Neural cell (in vitro differentiated cells): ENCODE results near the gene FBXO34. TPM values are rescaled to one million over a fixed set of nuclear protein-coding genes. Genes with fewer than 3 reads are reported as not detected.

Experiments
- H2AFZ ChIP-seq: fragments of 200-600, 300-800 bp; sonication (generic), shearing (Covaris generic); 2 replicates; pipeline ENCODE4 v1.6.0; 2014; ENCODE audit warnings: low read depth, mild to moderate bottlenecking, antibody characterized with exemption, low read length, moderate library complexity
- H3F3A ChIP-seq: fragments of 200-600 bp; shearing (Covaris generic); 2 replicates; pipeline ENCODE4 v1.6.1; 2016; ENCODE audit warnings: mild to moderate bottlenecking, moderate library complexity, mixed read lengths, antibody characterized with exemption, low read length; ENCODE audit not compliant: insufficient read depth, poor library complexity, severe bottlenecking
- H3K27ac ChIP-seq: fragments of 200-600, 300-800 bp; sonication (generic), shearing (Covaris generic); 2 replicates; pipeline ENCODE4 v1.5.1; 2014; ENCODE audit warnings: mild to moderate bottlenecking, low read length, moderate library complexity
- H3K27me3 ChIP-seq: fragments of 300-800, 200-600 bp; sonication (generic), shearing (Covaris generic); 2 replicates; pipeline ENCODE4 v1.6.0; 2014; ENCODE audit warnings: mild to moderate bottlenecking, low read depth, low read length, moderate library complexity; ENCODE audit not compliant: insufficient read depth
- H3K36me3 ChIP-seq: fragments of 300-800, 200-600 bp; sonication (generic), shearing (Covaris generic); 2 replicates; pipeline ENCODE4 v1.5.1; 2014; ENCODE audit warnings: mild to moderate bottlenecking, antibody characterized with exemption, low read length, moderate library complexity; ENCODE audit not compliant: insufficient read depth
- H3K4me2 ChIP-seq: fragments of 300-800, 200-600 bp; sonication (generic), shearing (Covaris generic); 2 replicates; pipeline ENCODE4 v1.6.0; 2014; ENCODE audit warnings: mild to moderate bottlenecking, low read length
- H3K4me3 ChIP-seq: fragments of 300-800, 200-600 bp; sonication (generic), shearing (Covaris generic); 2 replicates; pipeline ENCODE4 v1.5.1; 2014; ENCODE audit warnings: mild to moderate bottlenecking, low read length, moderate library complexity
- H3K79me2 ChIP-seq: fragments of 200-600 bp; shearing (Covaris generic); replicated peaks from 2 replicates; pipeline ENCODE4 v1.6.0; 2014; ENCODE audit warnings: mild to moderate bottlenecking, low read length, moderate library complexity; ENCODE audit not compliant: insufficient read depth
- H3K9ac ChIP-seq: fragments of 300-800, 200-600 bp; sonication (generic), shearing (Covaris generic); 2 replicates; pipeline ENCODE4 v1.6.1; 2016; ENCODE audit warnings: mild to moderate bottlenecking, low read length, mixed read lengths
- H3K9me2 ChIP-seq: fragments of 200-600 bp; shearing (Covaris generic); 2 replicates; pipeline ENCODE4 v1.6.1; 2016; ENCODE audit warnings: mild to moderate bottlenecking, low read length, mixed read lengths; ENCODE audit not compliant: insufficient read depth
- H3K9me3 ChIP-seq: fragments of 200-600, 300-800 bp; sonication (generic), shearing (Covaris generic); 2 replicates; pipeline ENCODE4 v1.6.1; 2016; ENCODE audit warnings: mild to moderate bottlenecking, mixed run types, low read length, moderate library complexity, mixed read lengths
- H4K20me1 ChIP-seq: fragments of 200-600 bp; shearing (Covaris generic); 2 replicates; pipeline ENCODE4 v1.6.1; 2016; ENCODE audit warnings: mild to moderate bottlenecking, mixed run types; ENCODE audit not compliant: insufficient read depth
- EP300 ChIP-seq: fragments of 450-650 bp; conservative IDR thresholded peaks from 2 replicates; pipeline ENCODE4 v1.6.1; 2014; ENCODE audit warnings: antibody characterized with exemption, mild to moderate bottlenecking, moderate library complexity; ENCODE audit not compliant: poor library complexity, severe bottlenecking
- EZH2 ChIP-seq: fragments of 200-600, 300-800 bp; shearing (Covaris generic), sonication (generic); IDR thresholded peaks from 2 replicates; pipeline ENCODE4 v1.6.1; 2014; ENCODE audit warnings: antibody characterized with exemption, low read length, borderline replicate concordance, mild to moderate bottlenecking; ENCODE audit not compliant: insufficient read depth, poor library complexity, severe bottlenecking
- MXI1 ChIP-seq: fragments of 450-650 bp; conservative IDR thresholded peaks from 2 replicates; pipeline ENCODE4 v1.6.1; 2014; ENCODE audit warnings: antibody characterized with exemption, mild to moderate bottlenecking; ENCODE audit not compliant: poor library complexity, severe bottlenecking
- POLR2AphosphoS5 ChIP-seq: IDR thresholded peaks from 2 replicates; pipeline ENCODE4 v1.6.1; 2012
- RAD21 ChIP-seq: fragments of 450-650 bp; conservative IDR thresholded peaks from 2 replicates; pipeline ENCODE4 v1.6.1; 2014; ENCODE audit warnings: antibody characterized with exemption, mild to moderate bottlenecking, moderate library complexity
- SMC3 ChIP-seq: fragments of 450-650 bp; conservative IDR thresholded peaks from 2 replicates; pipeline ENCODE4 v1.6.1; 2014; ENCODE audit warnings: antibody characterized with exemption, mild to moderate bottlenecking, moderate library complexity; ENCODE audit not compliant: poor library complexity
- TAF1 ChIP-seq: IDR thresholded peaks from 2 replicates; pipeline ENCODE4 v1.6.1; 2012; ENCODE audit warnings: low read depth
- polyA plus RNA-seq: library from polyadenylated mRNA; depleted of rRNA; stranded (reverse); fragments of >200 nt; gene quantifications from 2 replicates; pipeline ENCODE4 v1.2.3, GENCODE V29; 2014
- TF ChIP-seq, protein P1 (sequence below): IDR thresholded peaks from 2 replicates; pipeline ENCODE4 v1.6.1; 2012; ENCODE audit warnings: borderline replicate concordance
- TF ChIP-seq, protein P2 (sequence below): fragments of 450-650 bp; IDR thresholded peaks from 2 replicates; pipeline ENCODE4 v1.5.1; 2014; ENCODE audit warnings: antibody characterized with exemption, mild to moderate bottlenecking, moderate library complexity; ENCODE audit not compliant: poor library complexity, severe bottlenecking

Gene FBXO34
- polyA plus RNA-seq, 1 donor from 2014 or later, result 34.2 TPM

DNA sequence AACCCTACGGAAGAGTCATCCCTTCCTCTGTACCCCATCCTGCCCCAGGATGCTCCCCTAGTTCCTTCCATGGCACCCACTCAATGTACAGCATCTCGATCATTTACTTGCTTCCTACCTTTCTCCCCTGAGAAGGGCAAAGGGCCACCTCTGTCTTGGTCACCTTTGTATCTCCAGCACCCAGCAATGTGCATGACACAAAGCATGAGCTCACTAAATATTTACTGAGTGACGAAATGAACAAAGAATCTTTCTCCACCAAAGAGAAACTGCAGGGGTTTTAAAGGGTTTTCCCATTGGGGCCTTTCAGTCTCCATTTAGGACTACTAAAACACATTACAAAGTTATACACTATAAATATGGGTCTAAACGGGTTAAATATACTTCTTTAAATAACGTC lies 109.8 kb downstream of the FBXO34 start:
- Histone ChIP-seq H3K79me2 (no peaks in the 10 kb centered on the region), H3K4me3 (no peak overlapping the region), H3K27ac (no peak overlapping the region), H4K20me1 (no peaks in the 10 kb centered on the region), H3K36me3 (no peaks in the 10 kb centered on the region), H3K4me2 (no peak overlapping the region), H3K9me2 (no peaks in the 10 kb centered on the region), H3K9me3 (no peaks in the 10 kb centered on the region), H2AFZ (no peak overlapping the region), H3F3A (no peaks in the 10 kb centered on the region), H3K9ac (no peak overlapping the region), H3K27me3 (no peaks in the 10 kb centered on the region)
- TF ChIP-seq EZH2 (no peak), EP300 (no peak), TAF1 (no peak), POLR2AphosphoS5 (no peak), SMC3 (no peak), RAD21 (no peak), MXI1 (no peak)
- TF ChIP-seq, protein P1, sequence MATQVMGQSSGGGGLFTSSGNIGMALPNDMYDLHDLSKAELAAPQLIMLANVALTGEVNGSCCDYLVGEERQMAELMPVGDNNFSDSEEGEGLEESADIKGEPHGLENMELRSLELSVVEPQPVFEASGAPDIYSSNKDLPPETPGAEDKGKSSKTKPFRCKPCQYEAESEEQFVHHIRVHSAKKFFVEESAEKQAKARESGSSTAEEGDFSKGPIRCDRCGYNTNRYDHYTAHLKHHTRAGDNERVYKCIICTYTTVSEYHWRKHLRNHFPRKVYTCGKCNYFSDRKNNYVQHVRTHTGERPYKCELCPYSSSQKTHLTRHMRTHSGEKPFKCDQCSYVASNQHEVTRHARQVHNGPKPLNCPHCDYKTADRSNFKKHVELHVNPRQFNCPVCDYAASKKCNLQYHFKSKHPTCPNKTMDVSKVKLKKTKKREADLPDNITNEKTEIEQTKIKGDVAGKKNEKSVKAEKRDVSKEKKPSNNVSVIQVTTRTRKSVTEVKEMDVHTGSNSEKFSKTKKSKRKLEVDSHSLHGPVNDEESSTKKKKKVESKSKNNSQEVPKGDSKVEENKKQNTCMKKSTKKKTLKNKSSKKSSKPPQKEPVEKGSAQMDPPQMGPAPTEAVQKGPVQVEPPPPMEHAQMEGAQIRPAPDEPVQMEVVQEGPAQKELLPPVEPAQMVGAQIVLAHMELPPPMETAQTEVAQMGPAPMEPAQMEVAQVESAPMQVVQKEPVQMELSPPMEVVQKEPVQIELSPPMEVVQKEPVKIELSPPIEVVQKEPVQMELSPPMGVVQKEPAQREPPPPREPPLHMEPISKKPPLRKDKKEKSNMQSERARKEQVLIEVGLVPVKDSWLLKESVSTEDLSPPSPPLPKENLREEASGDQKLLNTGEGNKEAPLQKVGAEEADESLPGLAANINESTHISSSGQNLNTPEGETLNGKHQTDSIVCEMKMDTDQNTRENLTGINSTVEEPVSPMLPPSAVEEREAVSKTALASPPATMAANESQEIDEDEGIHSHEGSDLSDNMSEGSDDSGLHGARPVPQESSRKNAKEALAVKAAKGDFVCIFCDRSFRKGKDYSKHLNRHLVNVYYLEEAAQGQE, result no peak
- TF ChIP-seq, protein P2, sequence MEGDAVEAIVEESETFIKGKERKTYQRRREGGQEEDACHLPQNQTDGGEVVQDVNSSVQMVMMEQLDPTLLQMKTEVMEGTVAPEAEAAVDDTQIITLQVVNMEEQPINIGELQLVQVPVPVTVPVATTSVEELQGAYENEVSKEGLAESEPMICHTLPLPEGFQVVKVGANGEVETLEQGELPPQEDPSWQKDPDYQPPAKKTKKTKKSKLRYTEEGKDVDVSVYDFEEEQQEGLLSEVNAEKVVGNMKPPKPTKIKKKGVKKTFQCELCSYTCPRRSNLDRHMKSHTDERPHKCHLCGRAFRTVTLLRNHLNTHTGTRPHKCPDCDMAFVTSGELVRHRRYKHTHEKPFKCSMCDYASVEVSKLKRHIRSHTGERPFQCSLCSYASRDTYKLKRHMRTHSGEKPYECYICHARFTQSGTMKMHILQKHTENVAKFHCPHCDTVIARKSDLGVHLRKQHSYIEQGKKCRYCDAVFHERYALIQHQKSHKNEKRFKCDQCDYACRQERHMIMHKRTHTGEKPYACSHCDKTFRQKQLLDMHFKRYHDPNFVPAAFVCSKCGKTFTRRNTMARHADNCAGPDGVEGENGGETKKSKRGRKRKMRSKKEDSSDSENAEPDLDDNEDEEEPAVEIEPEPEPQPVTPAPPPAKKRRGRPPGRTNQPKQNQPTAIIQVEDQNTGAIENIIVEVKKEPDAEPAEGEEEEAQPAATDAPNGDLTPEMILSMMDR, result no peak

DNA sequence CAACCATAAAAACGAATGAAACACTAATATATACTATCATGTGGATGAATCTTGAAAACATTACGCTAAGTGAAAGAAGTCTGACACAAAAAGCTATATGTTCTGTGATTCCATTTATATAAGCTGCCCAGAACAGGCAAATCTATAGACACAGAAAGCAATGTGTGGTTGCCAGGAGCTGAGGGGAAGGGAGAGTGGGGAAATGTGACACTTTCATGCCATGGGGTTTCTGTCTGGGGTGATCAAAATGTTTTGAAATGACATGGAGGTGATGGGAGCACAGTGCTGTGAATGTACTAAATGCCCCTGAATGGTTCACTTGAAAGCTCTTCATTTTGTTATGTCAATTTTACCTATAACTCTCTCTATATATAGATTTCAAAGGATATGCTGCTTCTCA lies 110.3 kb downstream of the FBXO34 start:
- no peak overlapping the region for H3K4me2 ChIP-seq
- no peak overlapping the region for H3K4me3 ChIP-seq
- H3K9me2 ChIP-seq, result no peaks in the 10 kb centered on the region
- H3K79me2 ChIP-seq, result no peaks in the 10 kb centered on the region
- H3K27ac ChIP-seq, result no peak overlapping the region
- H4K20me1 ChIP-seq, result no peaks in the 10 kb centered on the region
- H3F3A ChIP-seq, result no peaks in the 10 kb centered on the region
- no peaks in the 10 kb centered on the region for H3K9me3 ChIP-seq
- TF ChIP-seq EZH2, result no peak
- no peak for TF ChIP-seq EP300
- TF ChIP-seq, protein P1, result no peak
- no peak for TF ChIP-seq TAF1
- no peak for TF ChIP-seq SMC3
- no peak for TF ChIP-seq MXI1
- TF ChIP-seq POLR2AphosphoS5, result no peak
- no peak for TF ChIP-seq RAD21
- TF ChIP-seq, protein P2, result no peak
- H3K36me3 ChIP-seq, result no peaks in the 10 kb centered on the region
- no peak overlapping the region for H3K9ac ChIP-seq
- no peaks in the 10 kb centered on the region for H3K27me3 ChIP-seq
- H2AFZ ChIP-seq, result no peak overlapping the region
